NT2/D1 (cell line): Measurements from ENCODE around the gene HBD.

Experiments
- YY1 ChIP-seq: IDR thresholded peaks from 2 replicates; pipeline ENCODE4 v1.6.1; 2011; ENCODE audit not compliant: insufficient read length, insufficient read depth
- ZNF274 ChIP-seq: IDR thresholded peaks from 2 replicates; pipeline ENCODE4 v1.6.1; 2011; ENCODE audit warnings: mild to moderate bottlenecking, low read depth, low read length

GRCh38 chr11:5210376-5210885 lies 23.9 kb downstream of the HBD start:
- TF ChIP-seq YY1 (no peak), ZNF274 (no peak)
